ENCODE measurements around the gene C11orf24. TPM values are rescaled to one million over a fixed set of nuclear protein-coding genes. Genes with fewer than 3 reads are reported as not detected.

The C11orf24 gene
- total RNA-seq: 9.4 TPM
- 10 to 100 TPM in 1 of 4 donors, 1 to 10 TPM in 3; 6.6 to 11.0 (median 8.7) TPM for polyA plus RNA-seq

DNA sequence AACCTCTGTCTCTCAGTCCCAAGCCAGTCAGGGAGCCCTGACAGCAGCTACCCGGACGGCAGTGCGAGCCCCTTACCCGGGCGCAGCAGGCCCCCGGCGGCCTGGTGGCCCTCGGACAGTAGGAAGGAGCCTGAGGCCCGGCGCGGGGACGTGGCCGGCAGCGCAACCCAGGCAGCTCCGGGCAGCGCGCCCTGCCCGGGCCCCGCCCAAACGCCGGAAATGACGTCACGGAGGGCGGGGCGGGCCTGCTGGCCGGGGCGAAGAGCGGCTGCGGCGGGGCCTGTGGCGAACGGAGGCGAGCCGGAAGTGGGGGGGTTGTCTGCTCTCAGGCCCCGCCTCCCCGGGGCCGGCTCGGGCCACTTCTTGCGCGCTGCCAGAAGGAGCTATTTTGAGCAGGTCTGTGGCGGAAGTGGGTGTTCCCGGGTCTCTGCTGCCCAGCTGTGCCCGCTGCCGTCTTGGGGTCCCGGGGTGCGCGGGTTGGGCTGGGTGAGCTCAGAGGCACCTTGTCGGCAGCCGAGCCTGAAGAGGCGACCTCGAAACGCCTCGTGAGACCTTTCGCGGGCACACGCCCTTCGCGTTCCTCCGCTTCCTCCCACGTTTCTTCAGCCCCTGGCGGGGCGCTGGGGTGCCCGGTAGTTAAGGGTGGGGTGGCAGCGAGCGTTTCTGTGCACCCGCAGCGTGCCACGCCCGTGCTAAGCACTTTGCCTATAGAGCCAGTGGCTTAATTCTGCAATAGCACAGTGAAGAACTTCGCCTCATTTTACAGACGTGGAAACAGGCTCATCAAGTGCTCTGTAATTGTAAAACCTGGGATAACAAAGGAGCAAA lies at the start of gene C11orf24:
TSS of gene C11orf24 (minus strand) at position 193 of the 828 bp plus-strand sequence. CDS start 8,206 bp downstream, outside the sequence.
- peaks cover 3 to 47% (median 28%) of the 10 kb centered on the region in 4 donors for H3K4me1 Mint-ChIP-seq
- Histone ChIP-seq H3K27me3 (ENCODE audit: control insufficient read depth, insufficient read depth, low read length) (no peaks in the 10 kb centered on the region), H3K4me3 (ENCODE audit: low read depth, low read length) (peak within 1 kb of the TSS; percentile 74), H3K36me3 (ENCODE audit: control insufficient read depth, insufficient read depth, low read length) (peaks cover 10% of the 10 kb centered on the region), H3K9me3 (ENCODE audit: control insufficient read depth in 2 of 2, low read length in 2 of 2) (no peaks in the 10 kb centered on the region), H3K27ac (ENCODE audit: insufficient read depth, low read length, poor library complexity, severe bottlenecking) (peak within 1 kb of the TSS; percentile 93), H3K4me1 (ENCODE audit: control insufficient read depth, insufficient read depth, low read length, poor library complexity, severe bottlenecking) (peaks cover 28% of the 10 kb centered on the region)
- peaks cover 4% of the 10 kb centered on the region for H3K36me3 Mint-ChIP-seq
- peaks cover 0 to 3% (median 0%) of the 10 kb centered on the region in 7 donors for H3K9me3 Mint-ChIP-seq
- peak within 1 kb of the TSS; percentile 90 to 95 (median 94) for H3K4me3 Mint-ChIP-seq
- peak within 1 kb of the TSS; percentile 89 to 98 (median 93) for H3K27ac Mint-ChIP-seq
- peaks cover 5% of the 10 kb centered on the region for H3K27me3 Mint-ChIP-seq
- ATAC-seq (ENCODE audit: low read depth in 2 of 2) (peak; percentile 92 to 93), DNase-seq (peak; percentile 91 to 97 (median 93))

DNA sequence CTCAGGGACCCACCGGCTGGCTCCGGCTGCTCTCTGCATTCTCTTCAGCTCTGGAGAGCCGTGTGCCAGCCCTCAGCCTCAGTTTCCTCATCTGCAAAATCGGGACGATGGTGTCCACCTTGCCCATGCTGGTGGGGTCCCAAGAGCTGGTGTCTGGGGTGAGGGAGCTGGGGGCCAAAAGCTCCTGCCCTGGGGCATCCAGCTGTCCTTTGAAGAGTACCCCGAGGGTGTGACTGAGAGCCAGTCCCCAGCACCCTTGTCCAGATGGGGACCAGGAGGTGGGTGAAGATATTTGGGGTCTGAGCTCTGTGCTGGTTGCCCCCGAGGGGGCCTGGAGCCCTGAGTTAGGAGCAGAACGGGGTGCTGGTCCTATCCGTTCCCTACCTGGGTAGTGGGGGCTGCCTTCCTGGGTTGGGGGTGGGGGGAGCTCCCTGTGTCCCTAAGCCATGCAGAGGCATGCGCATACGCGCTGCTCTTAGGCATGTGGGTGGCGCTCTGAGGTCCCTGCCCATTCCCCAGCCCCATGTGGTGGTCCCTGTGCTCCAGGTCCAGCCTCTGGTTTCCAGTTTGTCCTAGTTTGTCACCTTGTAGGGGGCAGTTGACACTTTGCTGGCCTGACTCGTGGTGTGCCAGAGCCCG lies 45.5 kb upstream of the C11orf24 start:
- Histone ChIP-seq H3K4me1 (ENCODE audit: control insufficient read depth, insufficient read depth, low read length, poor library complexity, severe bottlenecking) (peaks cover 10% of the 10 kb centered on the region), H3K36me3 (ENCODE audit: control insufficient read depth, insufficient read depth, low read length) (no peaks in the 10 kb centered on the region), H3K9me3 (ENCODE audit: control insufficient read depth in 2 of 2, low read length in 2 of 2) (no peaks in the 10 kb centered on the region), H3K27me3 (ENCODE audit: control insufficient read depth, insufficient read depth, low read length) (peaks cover 13% of the 10 kb centered on the region), H3K4me3 (ENCODE audit: low read depth, low read length) (no peak overlapping the region), H3K27ac (ENCODE audit: insufficient read depth, low read length, poor library complexity, severe bottlenecking) (no peak overlapping the region)
- H3K27me3 Mint-ChIP-seq: peaks cover 32% of the 10 kb centered on the region
- DNase-seq (no peak), ATAC-seq (ENCODE audit: low read depth in 2 of 2) (no peak)
- no peak overlapping the region for H3K27ac Mint-ChIP-seq
- no peaks in the 10 kb centered on the region for H3K36me3 Mint-ChIP-seq
- no peak overlapping the region for H3K4me3 Mint-ChIP-seq
- H3K4me1 Mint-ChIP-seq: peaks cover 0 to 14% (median 8%) of the 10 kb centered on the region in 4 donors
- no peaks in the 10 kb centered on the region for H3K9me3 Mint-ChIP-seq

DNA sequence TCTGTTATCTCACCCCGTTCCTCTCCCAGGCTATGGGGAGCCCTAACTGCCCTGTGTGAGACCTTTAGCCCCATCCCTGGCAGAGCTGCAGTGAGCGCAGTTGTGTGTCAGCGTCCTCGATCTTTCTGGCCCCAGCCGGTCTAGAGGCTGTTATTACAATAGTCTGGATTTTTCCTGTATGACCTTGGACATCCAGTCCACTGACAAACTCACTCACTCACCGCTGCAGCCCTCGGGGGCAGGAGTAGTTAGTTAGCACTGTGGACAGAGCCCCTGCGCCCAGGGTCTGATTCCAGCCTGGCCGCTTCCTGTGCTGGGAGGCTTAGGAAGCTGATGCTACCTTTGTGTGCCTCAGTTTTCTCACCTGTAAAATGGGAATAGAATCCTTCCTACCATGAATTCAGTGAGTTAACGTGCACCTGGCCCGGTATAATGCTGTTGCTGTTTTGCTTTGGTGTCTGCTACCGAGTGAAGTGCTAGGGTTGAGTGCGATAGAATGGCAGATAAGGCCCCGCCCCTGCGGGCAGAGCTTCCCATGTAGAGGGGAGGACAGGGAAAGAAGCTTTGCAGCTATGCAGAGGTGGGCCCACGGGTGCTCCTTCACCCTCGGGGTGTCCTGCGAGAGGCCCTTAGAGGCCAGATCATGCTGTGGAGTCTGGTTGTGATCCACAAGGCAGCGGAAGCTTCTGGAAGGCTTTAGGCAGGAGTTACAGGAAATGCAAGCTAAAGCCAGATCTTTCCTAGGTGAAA lies 43.6 kb upstream of the C11orf24 start:
- Mint-ChIP-seq H3K9me3 (no peaks in the 10 kb centered on the region), H3K36me3 (no peaks in the 10 kb centered on the region), H3K4me3 (no peak overlapping the region), H3K27ac (no peak overlapping the region), H3K4me1 (peaks cover 0 to 25% (median 15%) of the 10 kb centered on the region in 4 donors), H3K27me3 (peaks cover 35% of the 10 kb centered on the region)
- H3K27ac ChIP-seq (ENCODE audit: insufficient read depth, low read length, poor library complexity, severe bottlenecking): no peak overlapping the region
- H3K9me3 ChIP-seq (ENCODE audit: control insufficient read depth in 2 of 2, low read length in 2 of 2): no peaks in the 10 kb centered on the region
- no peaks in the 10 kb centered on the region for H3K36me3 ChIP-seq (ENCODE audit: control insufficient read depth, insufficient read depth, low read length)
- H3K27me3 ChIP-seq (ENCODE audit: control insufficient read depth, insufficient read depth, low read length): peaks cover 9% of the 10 kb centered on the region
- ATAC-seq (ENCODE audit: low read depth in 2 of 2): no peak
- H3K4me3 ChIP-seq (ENCODE audit: low read depth, low read length): no peak overlapping the region
- DNase-seq: no peak
- H3K4me1 ChIP-seq (ENCODE audit: control insufficient read depth, insufficient read depth, low read length, poor library complexity, severe bottlenecking): peaks cover 10% of the 10 kb centered on the region

DNA sequence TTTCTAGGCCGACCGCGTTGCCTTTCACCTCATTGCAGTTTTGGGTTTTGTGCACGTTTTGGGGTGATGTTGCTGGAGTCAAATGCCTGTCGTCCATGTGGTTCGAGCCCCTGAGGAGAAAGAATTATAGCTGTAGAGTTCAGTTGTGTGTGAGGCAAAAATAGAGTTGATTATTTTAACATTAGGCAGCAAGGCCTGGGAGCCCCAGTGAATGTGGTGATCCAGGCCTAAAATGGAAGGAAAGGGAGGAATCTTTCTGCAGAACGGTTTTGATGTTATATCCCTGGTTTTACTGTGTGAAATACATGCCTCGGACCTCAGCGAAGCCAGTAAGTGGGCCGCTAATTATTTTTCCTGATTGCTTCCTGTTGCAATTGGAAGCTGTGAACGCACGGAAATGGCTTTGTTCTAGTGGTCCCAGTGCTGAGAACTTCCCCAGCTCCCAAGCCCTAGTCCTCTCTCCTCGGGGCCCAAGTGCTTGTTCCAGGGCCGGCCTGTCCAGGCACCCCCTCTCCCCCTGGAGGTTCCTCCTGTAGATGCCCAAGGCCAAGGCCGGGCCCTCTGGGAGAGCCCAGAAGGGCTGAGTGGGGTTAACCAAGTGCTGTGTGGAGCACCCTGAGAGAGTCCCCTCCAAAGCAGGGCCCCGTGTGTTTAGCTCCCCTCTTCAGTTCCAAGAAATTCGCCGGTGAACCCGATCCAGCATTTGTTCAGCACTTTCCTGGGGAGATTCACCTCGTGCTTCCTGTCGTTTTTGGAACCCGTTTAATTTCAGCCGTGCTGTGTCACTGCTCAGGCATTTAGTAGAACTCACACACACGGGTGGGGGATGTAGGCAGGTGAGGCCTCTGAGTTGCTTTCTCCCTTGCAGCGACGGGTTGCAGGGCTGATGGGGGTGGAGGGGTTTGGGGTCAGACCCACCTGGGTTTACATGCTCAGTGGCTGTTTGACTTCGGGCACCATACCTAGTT lies 42.7 kb upstream of the C11orf24 start:
- H3K4me3 ChIP-seq (ENCODE audit: low read depth, low read length): no peak overlapping the region
- no peak overlapping the region for H3K27ac Mint-ChIP-seq
- H3K27me3 Mint-ChIP-seq: peaks cover 40% of the 10 kb centered on the region
- no peaks in the 10 kb centered on the region for H3K9me3 Mint-ChIP-seq
- no peak overlapping the region for H3K27ac ChIP-seq (ENCODE audit: insufficient read depth, low read length, poor library complexity, severe bottlenecking)
- ATAC-seq (ENCODE audit: low read depth in 2 of 2): no peak
- no peaks in the 10 kb centered on the region for H3K36me3 Mint-ChIP-seq
- H3K4me1 Mint-ChIP-seq: peaks cover 0 to 25% (median 15%) of the 10 kb centered on the region in 4 donors
- H3K4me1 ChIP-seq (ENCODE audit: control insufficient read depth, insufficient read depth, low read length, poor library complexity, severe bottlenecking): peaks cover 10% of the 10 kb centered on the region
- no peaks in the 10 kb centered on the region for H3K36me3 ChIP-seq (ENCODE audit: control insufficient read depth, insufficient read depth, low read length)
- no peaks in the 10 kb centered on the region for H3K9me3 ChIP-seq (ENCODE audit: control insufficient read depth in 2 of 2, low read length in 2 of 2)
- peak overlapping the region in 3 of 4 donors; percentile 6 to 91 (median 86) for H3K4me3 Mint-ChIP-seq
- no peak for DNase-seq
- H3K27me3 ChIP-seq (ENCODE audit: control insufficient read depth, insufficient read depth, low read length): peaks cover 9% of the 10 kb centered on the region

DNA sequence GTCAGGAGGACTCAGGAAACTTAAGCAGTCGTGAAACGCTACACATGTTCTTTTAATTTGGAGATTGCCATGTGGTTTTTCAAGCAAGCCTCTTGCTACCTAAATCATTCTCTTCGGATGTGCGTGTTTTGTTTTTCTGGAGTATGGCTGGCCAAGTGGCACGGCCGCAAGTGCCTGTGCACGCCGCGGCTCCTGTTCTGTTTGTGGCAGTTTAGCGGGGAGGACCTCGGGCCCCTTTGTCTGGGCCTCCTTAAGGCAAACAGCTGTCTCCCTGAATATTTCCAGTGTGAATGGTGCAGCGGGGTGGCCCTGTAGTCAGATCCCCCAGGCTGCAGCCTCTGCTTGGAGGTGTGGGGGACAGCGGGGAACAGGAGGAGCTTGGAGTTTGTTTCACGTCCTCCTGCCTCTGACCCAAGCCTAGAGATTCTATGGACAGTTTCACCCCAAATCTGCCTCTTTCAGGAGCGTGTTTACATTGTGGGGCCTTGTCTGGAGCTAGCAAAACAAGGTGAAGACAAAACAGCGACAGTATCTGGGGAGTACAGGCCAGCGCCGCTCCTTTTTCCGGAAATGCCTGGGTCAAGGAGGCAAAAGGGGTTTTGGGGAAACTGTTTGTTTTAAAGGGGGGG lies 41.9 kb upstream of the C11orf24 start:
- Histone ChIP-seq H3K4me3 (ENCODE audit: low read depth, low read length) (peak overlapping the region; percentile 26), H3K27me3 (ENCODE audit: control insufficient read depth, insufficient read depth, low read length) (peaks cover 9% of the 10 kb centered on the region), H3K27ac (ENCODE audit: insufficient read depth, low read length, poor library complexity, severe bottlenecking) (no peak overlapping the region), H3K9me3 (ENCODE audit: control insufficient read depth in 2 of 2, low read length in 2 of 2) (no peaks in the 10 kb centered on the region), H3K4me1 (ENCODE audit: control insufficient read depth, insufficient read depth, low read length, poor library complexity, severe bottlenecking) (peaks cover 10% of the 10 kb centered on the region), H3K36me3 (ENCODE audit: control insufficient read depth, insufficient read depth, low read length) (no peaks in the 10 kb centered on the region)
- Mint-ChIP-seq H3K27me3 (peaks cover 40% of the 10 kb centered on the region), H3K27ac (peak overlapping the region in 1 of 3 donors; percentile 75), H3K4me3 (peak overlapping the region; percentile 73 to 93 (median 88)), H3K36me3 (no peaks in the 10 kb centered on the region), H3K9me3 (no peaks in the 10 kb centered on the region), H3K4me1 (peaks cover 0 to 25% (median 15%) of the 10 kb centered on the region in 4 donors)
- no peak for DNase-seq
- no peak for ATAC-seq (ENCODE audit: low read depth in 2 of 2)

DNA sequence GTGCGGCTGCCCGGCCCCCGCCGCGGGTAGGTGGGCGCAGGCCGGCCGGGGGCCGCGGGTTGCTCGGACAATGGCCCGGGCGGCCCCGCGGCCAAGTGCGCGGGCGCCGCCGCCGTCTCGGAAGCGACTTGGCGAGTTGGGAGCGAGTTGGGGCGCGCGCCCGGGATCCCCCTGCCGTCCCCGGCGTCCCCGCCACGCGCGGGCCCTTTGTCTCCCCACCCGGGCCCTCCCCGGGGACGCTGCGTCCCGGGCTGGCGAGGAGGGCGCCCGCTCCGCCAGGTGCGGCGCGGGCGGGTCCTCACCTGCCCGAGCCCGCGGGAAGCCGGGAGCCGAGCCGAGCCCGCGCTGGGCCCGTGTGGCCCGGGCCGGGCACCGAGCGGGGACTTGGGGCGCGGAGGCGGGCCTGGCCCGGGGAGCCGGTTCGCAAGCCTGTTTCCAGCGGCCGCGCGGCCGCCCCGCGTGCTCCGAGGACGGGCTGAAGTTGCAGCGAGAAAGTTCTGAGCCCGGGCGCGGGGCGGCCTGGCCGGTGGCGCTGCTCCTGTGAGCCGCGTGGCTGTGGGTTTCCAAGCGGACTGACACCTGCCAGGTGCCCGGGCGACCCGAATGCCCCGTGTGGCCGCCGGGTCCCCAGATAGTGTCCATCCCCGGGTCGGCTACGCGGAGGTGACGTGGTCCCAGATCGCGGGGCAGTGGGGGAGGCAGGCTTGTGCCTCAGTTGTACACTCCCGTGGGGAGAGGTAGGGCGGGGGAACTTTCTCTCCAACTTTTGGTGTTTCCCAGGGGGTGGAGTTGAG lies 41.2 kb upstream of the C11orf24 start:
- no peaks in the 10 kb centered on the region for H3K36me3 Mint-ChIP-seq
- H3K4me3 Mint-ChIP-seq: peak overlapping the region; percentile 73 to 93 (median 88)
- H3K27me3 Mint-ChIP-seq: peaks cover 38% of the 10 kb centered on the region
- Histone ChIP-seq H3K9me3 (ENCODE audit: control insufficient read depth in 2 of 2, low read length in 2 of 2) (no peaks in the 10 kb centered on the region), H3K27me3 (ENCODE audit: control insufficient read depth, insufficient read depth, low read length) (peaks cover 9% of the 10 kb centered on the region), H3K36me3 (ENCODE audit: control insufficient read depth, insufficient read depth, low read length) (no peaks in the 10 kb centered on the region), H3K27ac (ENCODE audit: insufficient read depth, low read length, poor library complexity, severe bottlenecking) (no peak overlapping the region), H3K4me3 (ENCODE audit: low read depth, low read length) (peak overlapping the region; percentile 26), H3K4me1 (ENCODE audit: control insufficient read depth, insufficient read depth, low read length, poor library complexity, severe bottlenecking) (peaks cover 10% of the 10 kb centered on the region)
- peaks cover 0 to 25% (median 15%) of the 10 kb centered on the region in 4 donors for H3K4me1 Mint-ChIP-seq
- H3K27ac Mint-ChIP-seq: peak overlapping the region in 1 of 3 donors; percentile 75
- H3K9me3 Mint-ChIP-seq: no peaks in the 10 kb centered on the region
- DNase-seq (peak in 1 of 3 donors; percentile 35), ATAC-seq (ENCODE audit: low read depth in 2 of 2) (peak; percentile 32 to 51)

All from CD4-positive, CD25-positive, alpha-beta regulatory T cell (primary cell).